ENCODE data around the gene UNC5A. TPM values are rescaled to one million over a fixed set of nuclear protein-coding genes. Genes with fewer than 3 reads are reported as not detected.

UNC5A gene
- total and polyA plus RNA-seq, 11 donors: 0.09 to 0.43 (median 0.20) TPM; not detected in 7

DNA sequence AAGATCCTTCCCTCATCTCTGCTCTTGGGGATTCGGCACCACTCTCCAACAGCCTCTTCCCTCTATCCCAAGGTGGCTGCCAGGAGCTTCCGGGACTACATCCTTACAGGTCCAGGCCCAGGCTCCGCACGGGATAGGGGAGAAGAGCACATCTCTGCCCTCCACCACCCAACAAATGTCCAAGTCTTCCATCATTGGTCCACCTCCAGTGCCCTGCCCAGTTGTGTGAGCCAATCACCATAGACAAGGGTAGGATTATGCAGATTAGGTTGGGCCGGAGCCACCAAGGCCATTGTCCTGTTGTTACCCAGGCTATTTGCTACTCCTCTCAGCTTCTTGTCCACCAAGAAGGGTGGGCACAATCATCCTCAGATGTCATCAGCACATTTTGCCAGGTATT lies 9.1 kb downstream of the UNC5A start:
- Histone ChIP-seq H3K27me3 (peaks cover 24 to 68% (median 39%) of the 10 kb centered on the region in 9 donors), H3K27ac (no peak overlapping the region), H3K36me3 (no peaks in the 10 kb centered on the region), H3K4me1 (peaks cover 0 to 15% (median 3%) of the 10 kb centered on the region in 12 donors), H3K9me3 (no peaks in the 10 kb centered on the region), H3K4me3 (no peak overlapping the region)
- DNase-seq (peak in 1 of 5 donors; percentile 12), ATAC-seq (no peak)
- intact Hi-C loops (cut with DNase I): loop anchor here in 3 of 10 donors (2.0 to 10.0 kb wide), 4 partner anchors 138 to 161 kb away; no protein-coding TSS in a partner anchor
- WGBS, 4 donors: 79 to 84% (median 82%) methylated on average over 5 of the region's 5 CpGs
- TF ChIP-seq POLR2A (IDR thresholded peaks at IDR 0.05): no peak
- TF ChIP-seq, protein P1, sequence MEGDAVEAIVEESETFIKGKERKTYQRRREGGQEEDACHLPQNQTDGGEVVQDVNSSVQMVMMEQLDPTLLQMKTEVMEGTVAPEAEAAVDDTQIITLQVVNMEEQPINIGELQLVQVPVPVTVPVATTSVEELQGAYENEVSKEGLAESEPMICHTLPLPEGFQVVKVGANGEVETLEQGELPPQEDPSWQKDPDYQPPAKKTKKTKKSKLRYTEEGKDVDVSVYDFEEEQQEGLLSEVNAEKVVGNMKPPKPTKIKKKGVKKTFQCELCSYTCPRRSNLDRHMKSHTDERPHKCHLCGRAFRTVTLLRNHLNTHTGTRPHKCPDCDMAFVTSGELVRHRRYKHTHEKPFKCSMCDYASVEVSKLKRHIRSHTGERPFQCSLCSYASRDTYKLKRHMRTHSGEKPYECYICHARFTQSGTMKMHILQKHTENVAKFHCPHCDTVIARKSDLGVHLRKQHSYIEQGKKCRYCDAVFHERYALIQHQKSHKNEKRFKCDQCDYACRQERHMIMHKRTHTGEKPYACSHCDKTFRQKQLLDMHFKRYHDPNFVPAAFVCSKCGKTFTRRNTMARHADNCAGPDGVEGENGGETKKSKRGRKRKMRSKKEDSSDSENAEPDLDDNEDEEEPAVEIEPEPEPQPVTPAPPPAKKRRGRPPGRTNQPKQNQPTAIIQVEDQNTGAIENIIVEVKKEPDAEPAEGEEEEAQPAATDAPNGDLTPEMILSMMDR (IDR thresholded peaks at IDR 0.05): no peak

DNA sequence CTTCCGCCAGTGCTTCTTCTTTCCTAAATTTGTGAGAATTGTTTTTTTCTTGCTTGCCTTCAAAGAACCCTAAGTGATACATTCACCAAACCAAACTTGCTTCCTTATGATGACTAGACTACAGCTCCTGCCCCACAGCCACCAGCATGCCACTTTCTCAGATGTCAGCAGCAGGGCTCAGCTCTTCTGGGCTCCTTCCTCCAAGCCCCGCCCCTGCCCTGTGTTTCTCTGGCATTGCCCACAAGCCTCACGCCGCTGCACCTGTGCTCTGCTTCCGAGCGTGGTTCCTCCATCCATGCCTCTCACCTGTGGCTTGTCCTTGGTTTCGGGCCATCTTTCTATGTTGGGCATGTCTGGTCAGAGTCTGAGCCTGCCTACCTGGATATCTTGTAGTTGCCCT lies 10.6 kb downstream of the UNC5A start:
- H3K27ac ChIP-seq: no peak overlapping the region
- H3K4me3 ChIP-seq: no peak overlapping the region
- WGBS, 4 donors: 83 to 89% (median 87%) methylated on average over 7 of the region's 7 CpGs
- peaks cover 0 to 15% (median 3%) of the 10 kb centered on the region in 12 donors for H3K4me1 ChIP-seq
- H3K36me3 ChIP-seq: no peaks in the 10 kb centered on the region
- ATAC-seq: no peak
- H3K9me3 ChIP-seq: no peaks in the 10 kb centered on the region
- no peak for DNase-seq
- intact Hi-C loops (cut with DNase I): no loop called here
- peaks cover 22 to 59% (median 37%) of the 10 kb centered on the region in 9 donors for H3K27me3 ChIP-seq
- no peak for TF ChIP-seq POLR2A (IDR thresholded peaks at IDR 0.05)
- TF ChIP-seq, protein P1 (IDR thresholded peaks at IDR 0.05): no peak

DNA sequence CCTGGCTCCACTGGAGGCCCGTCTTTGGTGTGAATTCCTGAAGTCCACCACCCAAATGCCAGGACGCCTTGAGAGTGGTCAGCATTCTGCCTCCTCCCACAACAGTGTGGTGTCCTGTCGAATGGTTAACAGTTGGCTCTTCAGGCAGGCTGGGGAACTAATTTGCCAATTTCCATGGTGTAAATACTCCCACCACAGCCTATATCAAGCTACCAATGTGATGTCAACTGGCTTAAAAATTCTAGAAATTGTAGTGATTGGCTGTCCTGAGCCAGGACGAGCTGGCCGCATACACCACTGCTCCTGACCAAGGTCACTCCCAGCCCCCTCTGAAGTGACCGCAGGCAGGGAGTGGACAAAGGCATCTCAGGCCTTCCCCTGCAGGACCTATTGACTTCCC lies 11.1 kb downstream of the UNC5A start:
- 80 to 90% (median 85%) methylated on average over 6 of the region's 6 CpGs for WGBS, 4 donors
- peaks cover 0 to 15% (median 3%) of the 10 kb centered on the region in 12 donors for H3K4me1 ChIP-seq

DNA sequence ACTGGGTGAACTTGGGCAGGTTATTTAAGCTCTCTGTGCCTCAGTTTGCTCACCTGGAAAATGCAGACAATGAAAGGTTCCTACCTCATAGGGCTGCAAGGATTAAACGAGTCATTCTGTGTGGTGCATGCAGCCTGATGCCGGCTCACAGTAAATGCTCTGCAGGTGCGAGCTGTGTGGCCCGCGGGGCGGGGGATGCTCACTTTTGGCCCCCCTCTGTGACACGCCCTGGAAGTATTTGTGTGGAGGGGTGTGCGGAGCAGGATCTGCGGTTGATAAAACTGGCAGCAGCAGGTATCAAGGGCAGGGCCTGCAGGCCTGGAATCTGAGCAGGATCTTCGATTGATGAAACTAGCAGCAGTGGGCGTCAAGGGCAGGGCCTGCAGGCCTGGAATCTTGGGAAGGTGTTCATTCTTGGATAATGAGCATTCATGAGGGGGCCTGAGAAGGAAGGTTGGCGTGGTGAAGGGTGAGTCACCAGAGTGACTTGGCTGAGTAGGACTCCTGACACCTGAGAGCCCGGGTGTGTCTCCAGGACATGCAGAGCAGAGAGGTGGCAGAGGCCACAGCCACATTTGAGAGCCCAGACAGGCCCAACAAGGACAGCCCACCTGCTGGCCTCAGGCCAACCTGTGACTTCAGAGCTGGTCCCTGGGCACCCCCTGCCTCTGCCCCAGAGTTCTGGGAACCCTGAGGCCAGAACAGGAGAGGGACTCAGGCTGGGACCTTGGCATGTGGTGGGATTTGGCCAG lies 11.9 kb downstream of the UNC5A start:
- WGBS, 4 donors: 77 to 83% (median 81%) methylated on average over 13 of the region's 13 CpGs

More for the DNA sequence above, 11.1 kb downstream of the UNC5A start:
- Histone ChIP-seq H3K27ac (no peak overlapping the region), H3K4me3 (no peak overlapping the region), H3K9me3 (no peaks in the 10 kb centered on the region), H3K27me3 (peaks cover 17 to 54% (median 36%) of the 10 kb centered on the region in 9 donors), H3K36me3 (no peaks in the 10 kb centered on the region)
- intact Hi-C loops (cut with DNase I): no loop called here
- ATAC-seq (no peak), DNase-seq (peak in 1 of 5 donors; percentile 4)
- no peak for TF ChIP-seq POLR2A (IDR thresholded peaks at IDR 0.05)
- TF ChIP-seq, protein P1 (IDR thresholded peaks at IDR 0.05): no peak

More for the DNA sequence above, 11.9 kb downstream of the UNC5A start:
- ATAC-seq (no peak), DNase-seq (peak in 2 of 5 donors; percentile 9)
- intact Hi-C loops (cut with DNase I): no loop called here
- H3K27ac ChIP-seq: no peak overlapping the region
- H3K27me3 ChIP-seq: peaks cover 12 to 47% (median 28%) of the 10 kb centered on the region in 9 donors
- no peaks in the 10 kb centered on the region for H3K36me3 ChIP-seq
- no peak overlapping the region for H3K4me3 ChIP-seq
- H3K4me1 ChIP-seq: peaks cover 0 to 11% (median 3%) of the 10 kb centered on the region in 12 donors
- no peak for TF ChIP-seq POLR2A (IDR thresholded peaks at IDR 0.05)
- TF ChIP-seq, protein P1 (IDR thresholded peaks at IDR 0.05): no peak
- H3K9me3 ChIP-seq: no peaks in the 10 kb centered on the region

Data from heart left ventricle (tissue), 16 donors.